ENCODE data around the gene MAD1L1. TPM values are rescaled to one million over a fixed set of nuclear protein-coding genes. Genes with fewer than 3 reads are reported as not detected.

The MAD1L1 gene
- total RNA-seq, 1 experiment from 2014 or later, result 43.8 TPM

- Mint-ChIP-seq H3K4me1 (no peaks in the 10 kb centered on the region), H3K36me3 (no peaks in the 10 kb centered on the region), H3K9me3 (no peaks in the 10 kb centered on the region), H3K27me3 (ENCODE audit: low read depth) (no peaks in the 10 kb centered on the region), H3K4me3 (no peak overlapping the region), H3K27ac (peak overlapping the region; percentile 89)
- no peak for TF ChIP-seq JUN (CRISPR knock-in tag; IDR thresholded peaks at IDR 0.05)
- TF ChIP-seq ELF4 (CRISPR knock-in tag; IDR thresholded peaks at IDR 0.05; ENCODE audit: low read depth), result no peak
- TF ChIP-seq MLX (CRISPR knock-in tag; IDR thresholded peaks at IDR 0.05), result no peak
- TF ChIP-seq PRRX2 (CRISPR knock-in tag; IDR thresholded peaks at IDR 0.05), result no peak
- TF ChIP-seq USF2 (CRISPR knock-in tag; IDR thresholded peaks at IDR 0.05), result no peak
- no peak for TF ChIP-seq MAX (CRISPR knock-in tag; IDR thresholded peaks at IDR 0.05)
- TF ChIP-seq ERG (CRISPR knock-in tag; IDR thresholded peaks at IDR 0.05), result no peak
- TF ChIP-seq, protein P1, sequence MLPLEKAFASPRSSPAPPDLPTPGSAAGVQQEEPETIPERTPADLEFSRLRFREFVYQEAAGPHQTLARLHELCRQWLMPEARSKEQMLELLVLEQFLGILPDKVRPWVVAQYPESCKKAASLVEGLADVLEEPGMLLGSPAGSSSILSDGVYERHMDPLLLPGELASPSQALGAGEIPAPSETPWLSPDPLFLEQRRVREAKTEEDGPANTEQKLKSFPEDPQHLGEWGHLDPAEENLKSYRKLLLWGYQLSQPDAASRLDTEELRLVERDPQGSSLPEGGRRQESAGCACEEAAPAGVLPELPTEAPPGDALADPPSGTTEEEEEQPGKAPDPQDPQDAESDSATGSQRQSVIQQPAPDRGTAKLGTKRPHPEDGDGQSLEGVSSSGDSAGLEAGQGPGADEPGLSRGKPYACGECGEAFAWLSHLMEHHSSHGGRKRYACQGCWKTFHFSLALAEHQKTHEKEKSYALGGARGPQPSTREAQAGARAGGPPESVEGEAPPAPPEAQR (CRISPR knock-in tag; IDR thresholded peaks at IDR 0.05), result no peak
- TF ChIP-seq, protein P2, sequence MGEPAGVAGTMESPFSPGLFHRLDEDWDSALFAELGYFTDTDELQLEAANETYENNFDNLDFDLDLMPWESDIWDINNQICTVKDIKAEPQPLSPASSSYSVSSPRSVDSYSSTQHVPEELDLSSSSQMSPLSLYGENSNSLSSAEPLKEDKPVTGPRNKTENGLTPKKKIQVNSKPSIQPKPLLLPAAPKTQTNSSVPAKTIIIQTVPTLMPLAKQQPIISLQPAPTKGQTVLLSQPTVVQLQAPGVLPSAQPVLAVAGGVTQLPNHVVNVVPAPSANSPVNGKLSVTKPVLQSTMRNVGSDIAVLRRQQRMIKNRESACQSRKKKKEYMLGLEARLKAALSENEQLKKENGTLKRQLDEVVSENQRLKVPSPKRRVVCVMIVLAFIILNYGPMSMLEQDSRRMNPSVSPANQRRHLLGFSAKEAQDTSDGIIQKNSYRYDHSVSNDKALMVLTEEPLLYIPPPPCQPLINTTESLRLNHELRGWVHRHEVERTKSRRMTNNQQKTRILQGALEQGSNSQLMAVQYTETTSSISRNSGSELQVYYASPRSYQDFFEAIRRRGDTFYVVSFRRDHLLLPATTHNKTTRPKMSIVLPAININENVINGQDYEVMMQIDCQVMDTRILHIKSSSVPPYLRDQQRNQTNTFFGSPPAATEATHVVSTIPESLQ (CRISPR knock-in tag; IDR thresholded peaks at IDR 0.05), result no peak
- CTCF ChIA-PET, result no interaction called here
- ATAC-seq, result no peak
- POLR2A ChIA-PET, result no interaction called here
- no peak for DNase-seq (ENCODE audit: low spot score)
Measured at GRCh38 chr7:1906087-1906830, 326.5 kb downstream of the MAD1L1 start.

GRCh38 chr7:1902231-1902855 lies 330.4 kb downstream of the MAD1L1 start:
- no peaks in the 10 kb centered on the region for H3K9me3 Mint-ChIP-seq
- no peaks in the 10 kb centered on the region for H3K4me1 Mint-ChIP-seq
- H3K36me3 Mint-ChIP-seq, result no peaks in the 10 kb centered on the region
- H3K27me3 Mint-ChIP-seq (ENCODE audit: low read depth), result no peaks in the 10 kb centered on the region
- no peak for ATAC-seq
- H3K27ac Mint-ChIP-seq, result no peak overlapping the region
- CTCF ChIA-PET, result no interaction called here
- no peak overlapping the region for H3K4me3 Mint-ChIP-seq
- POLR2A ChIA-PET, result no interaction called here
- peak; percentile 5 for DNase-seq (ENCODE audit: low spot score)
- TF ChIP-seq, protein P1 (CRISPR knock-in tag; IDR thresholded peaks at IDR 0.05), result no peak
- TF ChIP-seq ERG (CRISPR knock-in tag; IDR thresholded peaks at IDR 0.05) (no peak), TEAD1 (CRISPR knock-in tag; IDR thresholded peaks at IDR 0.05) (no peak), JUN (CRISPR knock-in tag; IDR thresholded peaks at IDR 0.05) (no peak), GRHL2 (CRISPR knock-in tag; IDR thresholded peaks at IDR 0.05; ENCODE audit: insufficient replicate concordance, severe bottlenecking) (no peak)
- TF ChIP-seq, protein P3, sequence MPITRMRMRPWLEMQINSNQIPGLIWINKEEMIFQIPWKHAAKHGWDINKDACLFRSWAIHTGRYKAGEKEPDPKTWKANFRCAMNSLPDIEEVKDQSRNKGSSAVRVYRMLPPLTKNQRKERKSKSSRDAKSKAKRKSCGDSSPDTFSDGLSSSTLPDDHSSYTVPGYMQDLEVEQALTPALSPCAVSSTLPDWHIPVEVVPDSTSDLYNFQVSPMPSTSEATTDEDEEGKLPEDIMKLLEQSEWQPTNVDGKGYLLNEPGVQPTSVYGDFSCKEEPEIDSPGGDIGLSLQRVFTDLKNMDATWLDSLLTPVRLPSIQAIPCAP (CRISPR knock-in tag; IDR thresholded peaks at IDR 0.05), result no peak
- TF ChIP-seq, protein P4, sequence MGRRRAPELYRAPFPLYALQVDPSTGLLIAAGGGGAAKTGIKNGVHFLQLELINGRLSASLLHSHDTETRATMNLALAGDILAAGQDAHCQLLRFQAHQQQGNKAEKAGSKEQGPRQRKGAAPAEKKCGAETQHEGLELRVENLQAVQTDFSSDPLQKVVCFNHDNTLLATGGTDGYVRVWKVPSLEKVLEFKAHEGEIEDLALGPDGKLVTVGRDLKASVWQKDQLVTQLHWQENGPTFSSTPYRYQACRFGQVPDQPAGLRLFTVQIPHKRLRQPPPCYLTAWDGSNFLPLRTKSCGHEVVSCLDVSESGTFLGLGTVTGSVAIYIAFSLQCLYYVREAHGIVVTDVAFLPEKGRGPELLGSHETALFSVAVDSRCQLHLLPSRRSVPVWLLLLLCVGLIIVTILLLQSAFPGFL (CRISPR knock-in tag; IDR thresholded peaks at IDR 0.05; ENCODE audit: borderline replicate concordance), result no peak
- TF ChIP-seq, protein P5, sequence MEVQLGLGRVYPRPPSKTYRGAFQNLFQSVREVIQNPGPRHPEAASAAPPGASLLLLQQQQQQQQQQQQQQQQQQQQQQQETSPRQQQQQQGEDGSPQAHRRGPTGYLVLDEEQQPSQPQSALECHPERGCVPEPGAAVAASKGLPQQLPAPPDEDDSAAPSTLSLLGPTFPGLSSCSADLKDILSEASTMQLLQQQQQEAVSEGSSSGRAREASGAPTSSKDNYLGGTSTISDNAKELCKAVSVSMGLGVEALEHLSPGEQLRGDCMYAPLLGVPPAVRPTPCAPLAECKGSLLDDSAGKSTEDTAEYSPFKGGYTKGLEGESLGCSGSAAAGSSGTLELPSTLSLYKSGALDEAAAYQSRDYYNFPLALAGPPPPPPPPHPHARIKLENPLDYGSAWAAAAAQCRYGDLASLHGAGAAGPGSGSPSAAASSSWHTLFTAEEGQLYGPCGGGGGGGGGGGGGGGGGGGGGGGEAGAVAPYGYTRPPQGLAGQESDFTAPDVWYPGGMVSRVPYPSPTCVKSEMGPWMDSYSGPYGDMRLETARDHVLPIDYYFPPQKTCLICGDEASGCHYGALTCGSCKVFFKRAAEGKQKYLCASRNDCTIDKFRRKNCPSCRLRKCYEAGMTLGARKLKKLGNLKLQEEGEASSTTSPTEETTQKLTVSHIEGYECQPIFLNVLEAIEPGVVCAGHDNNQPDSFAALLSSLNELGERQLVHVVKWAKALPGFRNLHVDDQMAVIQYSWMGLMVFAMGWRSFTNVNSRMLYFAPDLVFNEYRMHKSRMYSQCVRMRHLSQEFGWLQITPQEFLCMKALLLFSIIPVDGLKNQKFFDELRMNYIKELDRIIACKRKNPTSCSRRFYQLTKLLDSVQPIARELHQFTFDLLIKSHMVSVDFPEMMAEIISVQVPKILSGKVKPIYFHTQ (CRISPR knock-in tag; IDR thresholded peaks at IDR 0.05), result no peak
